Stomach (tissue), 9 donors: ENCODE results near the gene ABLIM2. TPM values are rescaled to one million over a fixed set of nuclear protein-coding genes. Genes with fewer than 3 reads are reported as not detected.

Experiments
- DNase-seq, 2 donors: peaks; one replicate each; pipeline versions ENCODE4 v3.0.0 to v3.0.0-alpha.2; 2013 to 2019
- H3K27ac ChIP-seq, 5 donors: fragments of 200-600 bp in 4 of 5; sonication (generic) in 4 of 5; one replicate each; pipeline ENCODE4 v1.5.1; 2013 to 2019; ENCODE audit warnings: mild to moderate bottlenecking in 1 of 5, moderate library complexity in 1 of 5
- H3K27me3 ChIP-seq, 3 donors: fragments of 200-600 bp; sonication (generic); one replicate each; pipeline ENCODE4 v1.5.1; 2017 to 2019; ENCODE audit warnings: mixed run types in 1 of 3
- H3K36me3 ChIP-seq, 4 donors: fragments of 200-600 bp; sonication (generic); 1 replicate in 3 of 4; 2 replicates in 1 of 4; pipeline ENCODE4 v1.5.1; 2016 to 2019
- H3K4me1 ChIP-seq, 4 donors: fragments of 200-600 bp; sonication (generic); one replicate each; pipeline ENCODE4 v1.5.1; 2016 to 2019
- H3K4me3 ChIP-seq, 4 donors: fragments of 200-600 bp; sonication (generic) in 3 of 4; one replicate each; pipeline ENCODE4 v1.5.1; 2016 to 2019; ENCODE audit warnings: mild to moderate bottlenecking in 1 of 4
- H3K9me3 ChIP-seq, 4 donors: fragments of 200-600 bp; sonication (generic); one replicate each; pipeline ENCODE4 v1.5.1; 2016 to 2019
- CTCF ChIP-seq, 7 experiments: fragments of 450-650 bp in 4 of 7; fragments of 200-600 bp in 3 of 7; sonication (generic) in 3 of 7; IDR thresholded peaks; one replicate each; pipeline ENCODE4 v1.5.1; 2016 to 2019; ENCODE audit warnings: antibody characterized with exemption in 7 of 7, control low read depth in 2 of 7, mild to moderate bottlenecking in 1 of 7
- EP300 ChIP-seq: sonication (generic); formaldehyde crosslinking; IDR thresholded peaks from one replicate; pipeline ENCODE4 v1.6.1; 2017; ENCODE audit warnings: antibody characterized with exemption
- POLR2A ChIP-seq, 4 donors: fragments of 450-650 bp; IDR thresholded peaks; one replicate each; pipeline ENCODE4 v1.6.1; 2016; ENCODE audit warnings: antibody characterized with exemption in 4 of 4, control low read depth in 2 of 4, mild to moderate bottlenecking in 1 of 4, moderate library complexity in 1 of 4
- POLR2AphosphoS5 ChIP-seq, 3 donors: sonication (generic); formaldehyde crosslinking; IDR thresholded peaks; one replicate each; pipeline ENCODE4 v1.6.1; 2016; ENCODE audit warnings: antibody characterized with exemption in 3 of 3
- WGBS, 5 donors: extraction: QIAGEN DNeasy Blood & Tissue Kit in 3 of 5; methylation state at CpG; one replicate each; pipeline versions ENCODE4 v1.1.5 to v1.1.7; 2013 to 2018; 5-methylcytosine and 5-hydroxymethylcytosine counted together
- intact Hi-C: fragments of 100-400 bp; cut with DNase I; formaldehyde crosslinking; loops from one replicate; pipeline ENCODE4 v1.15.1; 2023; ENCODE audit warnings: low total_unique reads
- polyA plus RNA-seq, 3 donors: library from polyadenylated mRNA; stranded (reverse); fragments of 200-250 nt; gene quantifications; one replicate each; pipeline ENCODE4 v1.2.3, GENCODE V29; 2013
- total RNA-seq, 5 donors: library from RNA; depleted of rRNA; stranded (reverse); fragments of >200 nt; gene quantifications; one replicate each; pipeline versions ENCODE4 v1.1.0 to v1.2.3, GENCODE V29; 2014 to 2016
- donor health status: healthy with polysubstance abuse.
- donor health status: Bipolar disorder and iron deficiency.
- donor health status: healthy.

Gene ABLIM2
- total and polyA plus RNA-seq, 8 donors: 2.3 to 28.0 (median 5.5) TPM

- no peak for DNase-seq
These were observed 28.1 kb downstream of the ABLIM2 start for GRCh38 chr4:8130346-8131066.

GRCh38 chr4:8129785-8130184 is 28.8 kb downstream of the ABLIM2 start:
- WGBS, 5 donors: 79 to 95% (median 87%) methylated on average over 6 of the region's 6 CpGs
- no peaks in the 10 kb centered on the region for H3K27me3 ChIP-seq
- no peak for TF ChIP-seq POLR2AphosphoS5 (IDR thresholded peaks at IDR 0.05)
- no peak for TF ChIP-seq CTCF (IDR thresholded peaks at IDR 0.05)
- TF ChIP-seq POLR2A (IDR thresholded peaks at IDR 0.05): no peak
- no peak for TF ChIP-seq EP300
- intact Hi-C loops: no loop called here
- H3K4me3 ChIP-seq: no peak overlapping the region
- H3K27ac ChIP-seq: no peak overlapping the region
- DNase-seq: no peak
- H3K36me3 ChIP-seq: no peaks in the 10 kb centered on the region
- H3K9me3 ChIP-seq: no peaks in the 10 kb centered on the region
- H3K4me1 ChIP-seq: no peaks in the 10 kb centered on the region

More at GRCh38 chr4:8130346-8131066, 28.1 kb downstream of the ABLIM2 start:
- TF ChIP-seq POLR2A (IDR thresholded peaks at IDR 0.05) (no peak), POLR2AphosphoS5 (IDR thresholded peaks at IDR 0.05) (no peak), EP300 (no peak), CTCF (IDR thresholded peaks at IDR 0.05) (no peak)
- no peaks in the 10 kb centered on the region for H3K9me3 ChIP-seq
- H3K4me1 ChIP-seq: no peaks in the 10 kb centered on the region
- no peaks in the 10 kb centered on the region for H3K27me3 ChIP-seq
- WGBS, 5 donors: 81 to 83% (median 83%) methylated on average over 12 to 18 of the region's 18 CpGs
- no peaks in the 10 kb centered on the region for H3K36me3 ChIP-seq
- intact Hi-C loops: no loop called here
- H3K4me3 ChIP-seq: no peak overlapping the region
- no peak overlapping the region for H3K27ac ChIP-seq

GRCh38 chr4:8129136-8129535 is 29.5 kb downstream of the ABLIM2 start:
- H3K4me3 ChIP-seq: no peak overlapping the region
- DNase-seq: no peak
- no peaks in the 10 kb centered on the region for H3K36me3 ChIP-seq
- no peaks in the 10 kb centered on the region for H3K9me3 ChIP-seq
- 85 to 93% (median 92%) methylated on average over 11 of the region's 11 CpGs for WGBS, 5 donors
- intact Hi-C loops: no loop called here
- no peaks in the 10 kb centered on the region for H3K27me3 ChIP-seq
- no peaks in the 10 kb centered on the region for H3K4me1 ChIP-seq
- H3K27ac ChIP-seq: no peak overlapping the region
- no peak for TF ChIP-seq EP300
- TF ChIP-seq CTCF (IDR thresholded peaks at IDR 0.05): no peak
- no peak for TF ChIP-seq POLR2AphosphoS5 (IDR thresholded peaks at IDR 0.05)
- TF ChIP-seq POLR2A (IDR thresholded peaks at IDR 0.05): no peak

- 74 to 87% (median 81%) methylated on average over 19 of the region's 19 CpGs for WGBS, 5 donors
- H3K27me3 ChIP-seq: no peaks in the 10 kb centered on the region
- H3K4me3 ChIP-seq: no peak overlapping the region
- no peak overlapping the region for H3K27ac ChIP-seq
- intact Hi-C loops: no loop called here
- no peaks in the 10 kb centered on the region for H3K9me3 ChIP-seq
- TF ChIP-seq CTCF (IDR thresholded peaks at IDR 0.05): no peak
- no peak for TF ChIP-seq POLR2A (IDR thresholded peaks at IDR 0.05)
- no peak for TF ChIP-seq EP300
- no peak for TF ChIP-seq POLR2AphosphoS5 (IDR thresholded peaks at IDR 0.05)
- no peaks in the 10 kb centered on the region for H3K36me3 ChIP-seq
- no peak for DNase-seq
- H3K4me1 ChIP-seq: no peaks in the 10 kb centered on the region
These were observed 30.3 kb downstream of the ABLIM2 start for GRCh38 chr4:8128100-8128856.
